HEK293T (cell line): ENCODE measurements around the gene CUX1.
"Not testable (repeated sequence)": the region's sequence is repeated elsewhere in the genome, so short reads cannot be mapped to it uniquely, and the experiment has no call there.

Experiments
- CTCF ChIA-PET: fragments of 350-600 bp; formaldehyde crosslinking; extraction: SDS; loops from one replicate; lab custom pipeline; 2021; ENCODE audit warnings: antibody characterized with exemption, inconsistent platforms; lab: Yijun Ruan, JAX
- POLR2A ChIA-PET: fragments of 350-600 bp; formaldehyde crosslinking; extraction: SDS; loops from one replicate; lab custom pipeline; 2020; ENCODE audit warnings: antibody characterized with exemption, inconsistent platforms; lab: Yijun Ruan, JAX
- DNase-seq: peaks from one replicate; pipeline ENCODE4 v3.0.0; 2012; ENCODE audit warnings: mixed read lengths; ENCODE audit errors: extremely low spot score
- ARNT ChIP-seq: fragments of 450-650 bp; IDR thresholded peaks from 2 replicates; pipeline ENCODE4 v1.6.1; 2017; ENCODE audit warnings: mild to moderate bottlenecking
- BHLHE40 ChIP-seq: fragments of 450-650 bp; IDR thresholded peaks from 2 replicates; pipeline ENCODE4 v1.6.1; 2016; ENCODE audit warnings: mild to moderate bottlenecking, moderate library complexity, borderline replicate concordance
- CTBP1 ChIP-seq: fragments of 450-650 bp; IDR thresholded peaks from 2 replicates; pipeline ENCODE4 v1.6.1; 2016; ENCODE audit warnings: borderline replicate concordance
- ELF4 ChIP-seq: fragments of 450-650 bp; IDR thresholded peaks from 2 replicates; pipeline ENCODE4 v1.6.1; 2017; ENCODE audit warnings: antibody characterized with exemption
- FOXA1 ChIP-seq: fragments of 450-650 bp; IDR thresholded peaks from 2 replicates; pipeline ENCODE4 v1.6.1; 2016; ENCODE audit warnings: mild to moderate bottlenecking
- FOXK2 ChIP-seq: fragments of 450-650 bp; IDR thresholded peaks from 2 replicates; pipeline ENCODE4 v1.6.1; 2016; ENCODE audit warnings: mild to moderate bottlenecking
- FOXM1 ChIP-seq: fragments of 450-650 bp; IDR thresholded peaks from 2 replicates; pipeline ENCODE4 v1.6.1; 2017; ENCODE audit warnings: mild to moderate bottlenecking, borderline replicate concordance
- HDGF ChIP-seq: fragments of 450-650 bp; IDR thresholded peaks from 2 replicates; pipeline ENCODE4 v1.6.1; 2017; ENCODE audit warnings: antibody characterized with exemption, borderline replicate concordance
- L3MBTL2 ChIP-seq: fragments of 450-650 bp; conservative IDR thresholded peaks from 2 replicates; pipeline ENCODE4 v1.6.1; 2016; ENCODE audit warnings: mild to moderate bottlenecking
- LEF1 ChIP-seq: fragments of 450-650 bp; IDR thresholded peaks from 2 replicates; pipeline ENCODE4 v1.6.1; 2017; ENCODE audit warnings: mild to moderate bottlenecking, borderline replicate concordance
- NFRKB ChIP-seq: fragments of 450-650 bp; IDR thresholded peaks from 2 replicates; pipeline ENCODE4 v1.6.1; 2016; ENCODE audit warnings: mild to moderate bottlenecking, moderate library complexity
- SP1 ChIP-seq: fragments of 450-650 bp; IDR thresholded peaks from 2 replicates; pipeline ENCODE4 v1.6.1; 2017
- SUZ12 ChIP-seq: fragments of 450-650 bp; IDR thresholded peaks from 2 replicates; pipeline ENCODE4 v1.6.1; 2016; ENCODE audit warnings: mild to moderate bottlenecking
- TARDBP ChIP-seq: fragments of 450-650 bp; IDR thresholded peaks from 2 replicates; pipeline ENCODE4 v1.6.1; 2016
- ZNF384 ChIP-seq: fragments of 450-650 bp; IDR thresholded peaks from 2 replicates; pipeline ENCODE4 v1.6.1; 2016
- TF ChIP-seq, protein P1 (sequence below): fragments of 450-650 bp; IDR thresholded peaks from 2 replicates; pipeline ENCODE4 v1.6.1; 2016

The CUX1 gene

DNA sequence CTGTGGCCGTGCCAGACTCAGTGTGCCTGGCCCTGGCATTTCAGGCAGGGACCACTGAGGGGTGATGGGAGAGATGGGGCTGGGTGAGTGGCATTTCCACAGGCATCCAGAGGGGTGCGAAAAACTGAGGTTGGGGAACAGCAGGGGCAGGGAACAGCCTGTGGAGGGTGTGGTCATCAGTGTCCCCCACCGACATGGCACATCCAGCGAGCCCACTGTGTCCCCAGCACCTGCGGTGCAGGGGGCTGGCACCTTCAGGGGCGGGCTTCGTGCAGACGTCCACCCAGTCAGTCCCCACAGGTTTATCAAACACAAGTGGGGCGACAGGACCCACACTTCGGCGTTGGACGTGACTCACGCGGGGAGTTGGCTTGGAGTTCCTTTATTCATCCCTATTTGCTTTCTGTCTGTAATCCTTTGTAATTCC lies 14.8 kb downstream of the CUX1 start:
- ChIA-PET CTCF (no interaction called here), POLR2A (interaction anchor here (1.9 kb wide), 1 partner anchor 10 kb away, joined by 5 read pairs; no protein-coding TSS in a partner anchor)
- TF ChIP-seq, protein P1, sequence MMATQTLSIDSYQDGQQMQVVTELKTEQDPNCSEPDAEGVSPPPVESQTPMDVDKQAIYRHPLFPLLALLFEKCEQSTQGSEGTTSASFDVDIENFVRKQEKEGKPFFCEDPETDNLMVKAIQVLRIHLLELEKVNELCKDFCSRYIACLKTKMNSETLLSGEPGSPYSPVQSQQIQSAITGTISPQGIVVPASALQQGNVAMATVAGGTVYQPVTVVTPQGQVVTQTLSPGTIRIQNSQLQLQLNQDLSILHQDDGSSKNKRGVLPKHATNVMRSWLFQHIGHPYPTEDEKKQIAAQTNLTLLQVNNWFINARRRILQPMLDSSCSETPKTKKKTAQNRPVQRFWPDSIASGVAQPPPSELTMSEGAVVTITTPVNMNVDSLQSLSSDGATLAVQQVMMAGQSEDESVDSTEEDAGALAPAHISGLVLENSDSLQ: no peak
- no peak for TF ChIP-seq FOXA1
- no peak for TF ChIP-seq SUZ12
- no peak for TF ChIP-seq SP1
- no peak for DNase-seq

DNA sequence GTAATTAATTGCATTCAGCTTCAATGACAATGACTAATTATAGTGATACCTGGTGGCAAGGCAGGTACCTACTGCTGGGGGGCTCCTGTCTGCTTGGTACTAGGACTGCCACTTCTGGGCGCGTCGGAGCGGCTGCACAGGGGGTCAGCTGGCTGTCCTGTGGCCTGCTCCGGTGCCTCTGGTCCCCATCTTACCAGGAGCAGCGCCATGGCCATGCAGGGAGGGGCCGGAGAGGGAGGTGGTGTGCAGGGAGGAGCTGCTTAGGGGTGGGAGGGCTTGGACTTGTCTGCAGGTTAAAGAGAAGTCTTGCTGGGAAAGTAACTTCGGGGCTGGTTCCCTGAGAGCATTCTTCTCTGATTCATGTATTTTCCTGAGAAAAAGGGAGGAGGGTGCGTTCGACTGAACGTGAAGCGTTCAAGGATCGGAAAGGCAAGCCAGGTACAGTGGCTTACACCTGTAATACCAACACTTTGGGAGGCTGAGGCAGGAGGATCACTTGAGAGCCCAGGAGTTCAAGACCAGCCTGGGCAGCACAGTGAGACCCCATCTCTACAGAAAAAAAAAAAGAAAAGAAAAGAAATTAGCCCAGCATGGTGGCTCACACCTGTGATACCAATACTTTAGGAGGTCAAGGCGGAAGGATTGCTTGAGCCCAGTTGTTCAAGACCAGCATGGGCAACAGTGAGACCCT lies 15.4 kb downstream of the CUX1 start:
- ChIA-PET CTCF (interaction anchor here (0.6 kb wide), 1 partner anchor 19 kb away, joined by 4 read pairs; no protein-coding TSS in a partner anchor), POLR2A (interaction anchor here (1.9 kb wide), 1 partner anchor 11 kb away, joined by 5 read pairs; no protein-coding TSS in a partner anchor)
- DNase-seq: no peak
- TF ChIP-seq FOXM1 (no peak), SP1 (no peak), SUZ12 (no peak), LEF1 (no peak), ARNT (no peak), HDGF (no peak)

DNA sequence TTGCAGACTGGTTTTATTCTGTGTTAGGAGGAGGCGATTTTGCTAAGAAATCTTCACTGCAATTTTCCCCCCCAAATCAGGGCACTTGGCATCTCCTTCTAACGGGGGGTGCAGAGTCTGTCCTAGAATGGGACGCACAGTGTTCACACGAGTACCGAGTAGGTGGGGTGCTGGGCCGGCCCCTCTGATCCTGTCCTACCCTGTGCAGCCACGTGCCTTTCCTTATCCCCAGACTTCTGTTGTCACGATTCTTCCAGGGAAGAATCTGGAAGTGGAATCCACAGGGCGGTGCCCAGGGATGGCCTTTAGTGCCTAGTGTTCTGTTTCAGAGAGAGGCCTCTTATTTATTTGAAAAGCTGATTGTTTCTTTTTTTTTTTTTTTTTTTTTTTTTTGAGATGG lies 16.4 kb downstream of the CUX1 start:
- CTCF ChIA-PET: interaction anchor here (0.6 kb wide), 1 partner anchor 20 kb away, joined by 4 read pairs; no protein-coding TSS in a partner anchor
- DNase-seq: no peak
- no peak for TF ChIP-seq TARDBP
- TF ChIP-seq NFRKB: no peak
- no peak for TF ChIP-seq SUZ12
- TF ChIP-seq ARNT: no peak
- no peak for TF ChIP-seq LEF1
- no peak for TF ChIP-seq FOXK2
- no peak for TF ChIP-seq HDGF
- no peak for TF ChIP-seq ZNF384
- TF ChIP-seq SP1: no peak
- no peak for TF ChIP-seq FOXA1
- TF ChIP-seq, protein P1: no peak
- TF ChIP-seq CTBP1: no peak
- no peak for TF ChIP-seq FOXM1
- no peak for TF ChIP-seq ELF4
- TF ChIP-seq BHLHE40: no peak
- TF ChIP-seq L3MBTL2: no peak
- POLR2A ChIA-PET: interaction anchor here (1.9 kb wide), 1 partner anchor 12 kb away, joined by 5 read pairs; no protein-coding TSS in a partner anchor

DNA sequence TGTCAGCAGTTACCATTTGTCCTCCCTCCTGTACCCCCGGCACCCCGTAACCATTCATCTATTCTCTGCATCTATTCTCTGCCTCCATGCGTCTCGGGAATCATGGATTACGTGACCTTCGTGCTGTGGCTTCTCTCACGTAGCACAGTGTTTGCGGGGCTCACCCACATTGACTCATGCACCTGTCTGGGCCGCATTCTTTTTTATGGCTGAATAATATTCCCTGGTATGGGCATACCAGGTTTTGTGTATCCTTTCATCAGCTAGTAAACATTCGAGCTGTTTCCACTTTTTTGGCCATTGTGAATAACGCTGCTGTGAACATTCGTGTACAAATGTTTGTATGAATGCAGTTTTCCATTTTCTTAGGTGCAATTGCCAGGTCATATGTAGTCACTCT lies 17.7 kb downstream of the CUX1 start:
- CTCF ChIA-PET: no interaction called here
- TF ChIP-seq ELF4 (no peak), SP1 (no peak), FOXA1 (no peak), L3MBTL2 (no peak), LEF1 (no peak), ZNF384 (no peak), FOXK2 (no peak), SUZ12 (no peak), NFRKB (no peak), TARDBP (no peak), BHLHE40 (no peak), ARNT (no peak), FOXM1 (no peak), CTBP1 (no peak), HDGF (no peak)
- TF ChIP-seq, protein P1: no peak
- no peak for DNase-seq
- POLR2A ChIA-PET: no interaction called here

DNA sequence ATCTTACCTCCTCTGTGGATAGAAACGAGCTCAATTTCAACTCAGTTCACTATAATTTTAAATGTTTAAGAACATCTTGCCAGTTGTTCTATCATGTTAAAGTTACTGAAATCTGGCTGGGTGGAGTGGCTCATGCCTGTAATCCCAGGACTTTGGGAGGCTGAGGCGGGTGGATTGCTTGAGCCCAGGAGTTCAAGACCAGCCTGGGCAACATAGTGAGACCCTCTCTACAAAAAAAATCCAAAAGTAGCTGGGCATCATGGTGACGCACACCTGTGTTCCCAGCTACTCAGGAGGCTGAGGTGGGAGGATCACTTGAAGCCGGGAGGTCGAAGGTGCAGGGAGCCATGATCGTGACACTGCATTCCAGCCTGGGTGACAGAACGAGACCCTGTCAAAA lies 20.0 kb downstream of the CUX1 start:
- DNase-seq, CTCF ChIA-PET: not testable (repeated sequence)
- POLR2A ChIA-PET: interaction anchor here (1.0 kb wide), 1 partner anchor 18 kb away, joined by 3 read pairs; no protein-coding TSS in a partner anchor

DNA sequence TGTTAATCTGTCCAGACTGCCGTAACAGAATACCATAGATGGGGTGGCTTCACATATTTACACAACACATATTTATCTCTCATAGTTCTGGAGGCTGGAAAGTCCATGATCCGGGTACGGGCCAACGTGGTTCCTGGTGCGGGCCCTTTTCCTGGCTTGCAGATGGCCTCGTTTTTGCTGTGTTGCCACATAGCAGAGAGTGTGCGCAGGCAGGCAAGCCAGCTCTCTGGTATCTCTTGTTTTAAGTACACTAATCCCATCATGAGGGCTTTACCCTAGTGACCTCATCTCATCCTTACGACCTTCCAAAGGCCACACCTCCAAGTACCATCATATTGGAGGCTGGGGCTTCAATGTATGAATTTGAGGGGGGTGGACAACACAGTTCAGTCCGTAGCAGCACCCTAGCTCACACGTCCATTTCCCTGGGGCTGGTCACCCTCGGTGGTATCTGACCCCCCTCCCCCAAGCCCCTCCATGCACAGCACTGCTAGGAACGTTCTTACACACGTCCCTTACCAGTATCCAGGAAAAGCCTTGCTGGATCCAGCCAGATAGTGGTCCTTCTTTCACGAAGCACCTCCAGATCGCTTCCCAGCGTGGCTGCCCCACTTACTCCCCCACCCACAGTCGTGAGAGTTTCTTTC lies 21.5 kb downstream of the CUX1 start:
- CTCF ChIA-PET: no interaction called here
- TF ChIP-seq ARNT (no peak), TARDBP (no peak), LEF1 (no peak), ZNF384 (no peak), SP1 (no peak), FOXM1 (no peak), HDGF (no peak), BHLHE40 (no peak), FOXA1 (no peak)
- TF ChIP-seq, protein P1: no peak
- POLR2A ChIA-PET: no interaction called here
- DNase-seq: no peak
